SK-N-SH treated with all-trans-retinoic acid at 6 μM for 48 hours (cell line): Measurements from ENCODE around the gene CRY1.

Source experiments
- ATAC-seq: fragments of 200-7000 bp; cut with Tn5 transposase; 3 replicates; pipeline ENCODE4 v1.9.1; 2020; ENCODE audit warnings: mild to moderate bottlenecking, moderate library complexity
- ARNTL ChIP-seq: fragments of 450-650 bp; formaldehyde crosslinking; IDR thresholded peaks from 2 replicates; pipeline ENCODE4 v1.5.0; 2020; ENCODE audit warnings: low read depth, mild to moderate bottlenecking, moderate library complexity, borderline replicate concordance
- BACH2 ChIP-seq: fragments of 250-450 bp; sonication (Bioruptor Pico); IDR thresholded peaks from 2 replicates; pipeline ENCODE4 v1.9.0; 2021; ENCODE audit warnings: mild to moderate bottlenecking, borderline replicate concordance
- CREB5 ChIP-seq: fragments of 250-450 bp; sonication (Bioruptor Pico); IDR thresholded peaks from 2 replicates; pipeline ENCODE4 v1.5.1; 2020; ENCODE audit warnings: low read depth, mild to moderate bottlenecking, moderate library complexity
- CSDC2 ChIP-seq: fragments of 250-450 bp; sonication (Bioruptor Pico); IDR thresholded peaks from 2 replicates; pipeline ENCODE4 v1.5.0; 2020; ENCODE audit warnings: mild to moderate bottlenecking, moderate library complexity
- CSRNP3 ChIP-seq: fragments of 250-450 bp; sonication (Bioruptor Pico); IDR thresholded peaks from 2 replicates; pipeline ENCODE4 v1.5.1; 2021; ENCODE audit warnings: mild to moderate bottlenecking, moderate library complexity
- ESRRG ChIP-seq: fragments of 250-450 bp; sonication (Bioruptor Pico); IDR thresholded peaks from 2 replicates; pipeline ENCODE4 v1.6.1; 2021; ENCODE audit warnings: mild to moderate bottlenecking
- GLIS3 ChIP-seq: fragments of 250-450 bp; sonication (Bioruptor Pico); IDR thresholded peaks from 2 replicates; pipeline ENCODE4 v1.5.0; 2020; ENCODE audit warnings: mild to moderate bottlenecking, moderate library complexity
- OSR1 ChIP-seq: fragments of 250-450 bp; sonication (Bioruptor Pico); IDR thresholded peaks from 2 replicates; pipeline ENCODE4 v1.8.0; 2022; ENCODE audit warnings: moderate library complexity, mild to moderate bottlenecking, inconsistent platforms
- PPARA ChIP-seq: fragments of 250-450 bp; sonication (Bioruptor Pico); IDR thresholded peaks from 2 replicates; pipeline ENCODE4 v1.5.0; 2020; ENCODE audit warnings: mild to moderate bottlenecking, borderline replicate concordance
- RARB ChIP-seq: fragments of 250-450 bp; sonication (Bioruptor Pico); IDR thresholded peaks from 2 replicates; pipeline ENCODE4 v1.8.0; 2021; ENCODE audit warnings: mild to moderate bottlenecking, moderate library complexity
- SNAI2 ChIP-seq: fragments of 250-450 bp; sonication (Bioruptor Pico); IDR thresholded peaks from 2 replicates; pipeline ENCODE4 v1.5.0; 2020; ENCODE audit warnings: mild to moderate bottlenecking, moderate library complexity
- TCF4 ChIP-seq: fragments of 250-450 bp; sonication (Bioruptor Pico); IDR thresholded peaks from 2 replicates; pipeline ENCODE4 v1.8.0; 2021; ENCODE audit warnings: mild to moderate bottlenecking, moderate library complexity, borderline replicate concordance
- TOX ChIP-seq: fragments of 250-450 bp; sonication (Bioruptor Pico); IDR thresholded peaks from 2 replicates; pipeline ENCODE4 v1.8.0; 2021; ENCODE audit warnings: mild to moderate bottlenecking, moderate library complexity, borderline replicate concordance
- TSHZ2 ChIP-seq: fragments of 250-450 bp; sonication (Bioruptor Pico); IDR thresholded peaks from 2 replicates; pipeline ENCODE4 v1.5.0; 2020; ENCODE audit warnings: mild to moderate bottlenecking, moderate library complexity
- ZC3H10 ChIP-seq: fragments of 250-450 bp; sonication (Bioruptor Pico); IDR thresholded peaks from 2 replicates; pipeline ENCODE4 v1.5.1; 2021; ENCODE audit warnings: mild to moderate bottlenecking, moderate library complexity
- ZFP3 ChIP-seq: fragments of 250-450 bp; sonication (Bioruptor Pico); IDR thresholded peaks from 2 replicates; pipeline ENCODE4 v1.5.0; 2020; ENCODE audit warnings: mild to moderate bottlenecking, moderate library complexity
- ZNF70 ChIP-seq: fragments of 450-650 bp; formaldehyde crosslinking; IDR thresholded peaks from 2 replicates; pipeline ENCODE4 v1.5.0; 2020; ENCODE audit warnings: mild to moderate bottlenecking, moderate library complexity
- ZNF8 ChIP-seq: fragments of 450-650 bp; formaldehyde crosslinking; IDR thresholded peaks from 2 replicates; pipeline ENCODE4 v1.5.0; 2020; ENCODE audit warnings: mild to moderate bottlenecking, moderate library complexity
- TF ChIP-seq, protein P1 (sequence below): fragments of 250-450 bp; sonication (Bioruptor Pico); IDR thresholded peaks from 2 replicates; pipeline ENCODE4 v1.8.0; 2020; ENCODE audit warnings: mild to moderate bottlenecking, moderate library complexity, borderline replicate concordance

The CRY1 gene

DNA sequence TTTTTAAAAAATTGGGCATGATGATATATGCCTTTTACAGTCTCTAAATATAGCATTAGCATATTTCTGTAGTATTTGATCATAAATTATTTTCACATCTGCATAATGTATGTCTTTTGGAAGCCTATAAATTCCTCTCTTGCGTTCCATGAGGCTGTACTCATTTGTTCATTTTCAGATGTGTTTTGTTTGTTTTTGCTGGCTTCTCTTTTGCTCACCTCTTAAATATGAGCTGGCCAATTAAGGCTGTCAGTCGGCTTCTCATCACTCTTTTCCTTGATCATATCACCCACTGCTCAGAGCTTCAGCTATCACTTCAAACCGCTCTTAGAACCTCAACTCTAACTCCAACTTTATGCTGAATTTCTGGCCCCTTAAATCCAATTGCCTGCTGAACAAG is 131.1 kb downstream of the CRY1 start (continued):
- no peak for TF ChIP-seq CREB5 (CRISPR knock-in tag)
- no peak for TF ChIP-seq TOX (CRISPR knock-in tag)
- no peak for TF ChIP-seq ZNF70
- TF ChIP-seq CSRNP3 (CRISPR knock-in tag), result no peak
- TF ChIP-seq TSHZ2 (CRISPR knock-in tag), result no peak

- no peak for TF ChIP-seq GLIS3 (CRISPR knock-in tag)
- no peak for TF ChIP-seq ZC3H10 (CRISPR knock-in tag)
- no peak for TF ChIP-seq TSHZ2 (CRISPR knock-in tag)
- no peak for TF ChIP-seq RARB (CRISPR knock-in tag)
- no peak for TF ChIP-seq ZFP3 (CRISPR knock-in tag)
- no peak for TF ChIP-seq TCF4
- no peak for TF ChIP-seq CSDC2 (CRISPR knock-in tag)
- no peak for TF ChIP-seq CREB5 (CRISPR knock-in tag)
- TF ChIP-seq ESRRG (CRISPR knock-in tag), result no peak
- no peak for TF ChIP-seq ARNTL (CRISPR knock-in tag)
- TF ChIP-seq TOX (CRISPR knock-in tag), result no peak
- no peak for TF ChIP-seq SNAI2 (CRISPR knock-in tag)
- no peak for TF ChIP-seq BACH2
- TF ChIP-seq ZNF70, result no peak
- TF ChIP-seq OSR1, result no peak
- TF ChIP-seq ZNF8, result no peak
- no peak for TF ChIP-seq PPARA (CRISPR knock-in tag)
- TF ChIP-seq, protein P1, sequence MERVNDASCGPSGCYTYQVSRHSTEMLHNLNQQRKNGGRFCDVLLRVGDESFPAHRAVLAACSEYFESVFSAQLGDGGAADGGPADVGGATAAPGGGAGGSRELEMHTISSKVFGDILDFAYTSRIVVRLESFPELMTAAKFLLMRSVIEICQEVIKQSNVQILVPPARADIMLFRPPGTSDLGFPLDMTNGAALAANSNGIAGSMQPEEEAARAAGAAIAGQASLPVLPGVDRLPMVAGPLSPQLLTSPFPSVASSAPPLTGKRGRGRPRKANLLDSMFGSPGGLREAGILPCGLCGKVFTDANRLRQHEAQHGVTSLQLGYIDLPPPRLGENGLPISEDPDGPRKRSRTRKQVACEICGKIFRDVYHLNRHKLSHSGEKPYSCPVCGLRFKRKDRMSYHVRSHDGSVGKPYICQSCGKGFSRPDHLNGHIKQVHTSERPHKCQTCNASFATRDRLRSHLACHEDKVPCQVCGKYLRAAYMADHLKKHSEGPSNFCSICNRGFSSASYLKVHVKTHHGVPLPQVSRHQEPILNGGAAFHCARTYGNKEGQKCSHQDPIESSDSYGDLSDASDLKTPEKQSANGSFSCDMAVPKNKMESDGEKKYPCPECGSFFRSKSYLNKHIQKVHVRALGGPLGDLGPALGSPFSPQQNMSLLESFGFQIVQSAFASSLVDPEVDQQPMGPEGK (CRISPR knock-in tag), result no peak
- no peak for TF ChIP-seq CSRNP3 (CRISPR knock-in tag)
- ATAC-seq, result no peak
Observed at GRCh38 chr12:106960443-106960842, 132.9 kb downstream of the CRY1 start.
